Neural crest cell (in vitro differentiated cells): ENCODE results near the gene CLBA1. TPM values are rescaled to one million over a fixed set of nuclear protein-coding genes. Genes with fewer than 3 reads are reported as not detected.

Source experiments
- DNase-seq: peaks from one replicate; pipeline ENCODE4 v3.0.0; 2021; ENCODE audit warnings: low read depth, mixed read lengths, low spot score
- H3K27ac Mint-ChIP-seq: one replicate; pipeline ENCODE4 v1.8.0; 2021; ENCODE audit warnings: mild to moderate bottlenecking, mixed read lengths; ENCODE audit not compliant: unreplicated experiment
- H3K27me3 Mint-ChIP-seq: 2 replicates; pipeline ENCODE4 v1.8.0; 2021; ENCODE audit warnings: low read depth, mild to moderate bottlenecking, mixed read lengths
- H3K36me3 Mint-ChIP-seq: 2 replicates; pipeline ENCODE4 v1.8.0; 2021; ENCODE audit warnings: low read depth, mild to moderate bottlenecking, mixed read lengths
- H3K4me1 Mint-ChIP-seq: 2 replicates; pipeline ENCODE4 v1.8.0; 2021; ENCODE audit warnings: mixed read lengths
- H3K4me3 Mint-ChIP-seq: one replicate; pipeline ENCODE4 v1.8.0; 2021; ENCODE audit warnings: mild to moderate bottlenecking, mixed read lengths
- H3K9me3 Mint-ChIP-seq: 2 replicates; pipeline ENCODE4 v1.8.0; 2021; ENCODE audit warnings: mixed read lengths
- CTCF ChIP-seq: fragments of 200-600 bp; sonication (generic); conservative IDR thresholded peaks from 2 replicates; pipeline ENCODE4 v1.5.0; 2021; ENCODE audit warnings: antibody characterized with exemption, mild to moderate bottlenecking
- total RNA-seq: library from RNA; stranded (reverse); gene quantifications from 2 replicates; pipeline ENCODE4 v1.2.1, GENCODE V29; 2021

Gene CLBA1
- total RNA-seq, 1 donor from 2014 or later: 14.1 TPM

GRCh38 chr14:105043641-105044040 lies 58.1 kb downstream of the CLBA1 start:
- no peaks in the 10 kb centered on the region for H3K36me3 Mint-ChIP-seq
- H3K4me1 Mint-ChIP-seq: peaks cover 7% of the 10 kb centered on the region
- TF ChIP-seq CTCF: no peak
- H3K4me3 Mint-ChIP-seq: no peak overlapping the region
- DNase-seq: no peak
- H3K27me3 Mint-ChIP-seq: peaks cover 12% of the 10 kb centered on the region
- no peaks in the 10 kb centered on the region for H3K9me3 Mint-ChIP-seq
- H3K27ac Mint-ChIP-seq: no peak overlapping the region

Other genes starting within 250 kb of the CLBA1 start
- gene SIVA1, start 232.6 kb upstream of the CLBA1 start, total RNA-seq: 109 and 121 TPM in 2 replicates
- 179 and 191 TPM in 2 replicates for gene AKT1, start 190.0 kb upstream of the CLBA1 start, total RNA-seq
- 2.2 and 2.7 TPM in 2 replicates for gene ZBTB42, start 184.7 kb upstream of the CLBA1 start, total RNA-seq
- gene CEP170B, start 120.5 kb upstream of the CLBA1 start, total RNA-seq: 14.0 and 14.4 TPM in 2 replicates
- 0.02 and 0.05 TPM in 2 replicates for gene PLD4, start 60.9 kb upstream of the CLBA1 start, total RNA-seq
- gene AHNAK2, start 7.4 kb upstream of the CLBA1 start, total RNA-seq: 1.4 TPM in 2 replicates
- gene CDCA4, start 35.3 kb downstream of the CLBA1 start, total RNA-seq: 55.0 and 58.2 TPM in 2 replicates
- not detected in 2 replicates for gene GPR132, start 79.6 kb downstream of the CLBA1 start, total RNA-seq
- 2.7 and 4.2 TPM in 2 replicates for gene JAG2, start 183.0 kb downstream of the CLBA1 start, total RNA-seq
- gene NUDT14, start 195.5 kb downstream of the CLBA1 start, total RNA-seq: 25.6 and 27.1 TPM in 2 replicates